Neural progenitor cell (in vitro differentiated cells): Measurements from ENCODE around the gene GPR156. TPM values are rescaled to one million over a fixed set of nuclear protein-coding genes. Genes with fewer than 3 reads are reported as not detected.

Experiments used
- DNase-seq: peaks from one replicate; pipeline ENCODE4 v3.0.0-alpha.2; 2016; ENCODE audit warnings: low spot score
- H2AFZ ChIP-seq: fragments of 200-600 bp; sonication (generic); replicated peaks from 2 replicates; pipeline ENCODE4 v1.6.1; 2016; ENCODE audit warnings: antibody characterized with exemption
- H3F3A ChIP-seq: fragments of 200-600 bp; sonication (generic); 2 replicates; pipeline ENCODE4 v1.6.1; 2016; ENCODE audit warnings: antibody characterized with exemption, low read depth
- H3K27ac ChIP-seq: fragments of 200-600 bp; sonication (generic); 2 replicates; pipeline ENCODE4 v1.5.1; 2016; ENCODE audit warnings: mild to moderate bottlenecking
- H3K27me3 ChIP-seq: fragments of 200-600 bp; sonication (generic); 2 replicates; pipeline ENCODE4 v1.6.1; 2016; ENCODE audit warnings: mild to moderate bottlenecking, moderate library complexity
- H3K36me3 ChIP-seq: fragments of 200-600 bp; sonication (generic); 2 replicates; pipeline ENCODE4 v1.5.1; 2016
- H3K4me1 ChIP-seq: fragments of 200-600 bp; sonication (generic); 2 replicates; pipeline ENCODE4 v1.6.1; 2016; ENCODE audit warnings: mixed run types
- H3K4me2 ChIP-seq: fragments of 200-600 bp; sonication (generic); 2 replicates; pipeline ENCODE4 v1.6.1; 2016
- H3K4me3 ChIP-seq: fragments of 200-600 bp; sonication (generic); 2 replicates; pipeline ENCODE4 v1.5.1; 2016
- H3K79me2 ChIP-seq: fragments of 200-600 bp; sonication (generic); 2 replicates; pipeline ENCODE4 v1.6.1; 2016; ENCODE audit warnings: low read depth
- H3K9ac ChIP-seq: fragments of 200-600 bp; sonication (generic); 2 replicates; pipeline ENCODE4 v1.6.1; 2016
- H3K9me3 ChIP-seq: fragments of 200-600 bp; sonication (generic); 2 replicates; pipeline ENCODE4 v1.5.1; 2016; ENCODE audit warnings: low read depth
- H4K20me1 ChIP-seq: fragments of 200-600 bp; sonication (generic); 2 replicates; pipeline ENCODE4 v1.6.1; 2016; ENCODE audit warnings: low read depth
- H3K27ac Mint-ChIP-seq: 3 replicates; pipeline ENCODE4 v1.8.0; 2021; ENCODE audit warnings: mixed read lengths
- H3K27me3 Mint-ChIP-seq: 2 replicates; pipeline ENCODE4 v1.8.0; 2022; ENCODE audit warnings: low read depth, mild to moderate bottlenecking, inconsistent platforms, moderate library complexity, mixed read lengths; ENCODE audit not compliant: insufficient read depth
- H3K36me3 Mint-ChIP-seq: 3 replicates; pipeline ENCODE4 v1.8.0; 2021; ENCODE audit warnings: mixed read lengths
- H3K4me1 Mint-ChIP-seq: 3 replicates; pipeline ENCODE4 v1.8.0; 2021; ENCODE audit warnings: mixed read lengths
- H3K4me3 Mint-ChIP-seq: 3 replicates; pipeline ENCODE4 v1.8.0; 2021; ENCODE audit warnings: mild to moderate bottlenecking, moderate library complexity, mixed read lengths
- H3K9me3 Mint-ChIP-seq: 3 replicates; pipeline ENCODE4 v1.8.0; 2020; ENCODE audit warnings: mixed read lengths
- EZH2 ChIP-seq: fragments of 200-600 bp; sonication (generic); IDR thresholded peaks from 2 replicates; pipeline ENCODE4 v1.6.1; 2017; ENCODE audit warnings: antibody characterized with exemption, mild to moderate bottlenecking, moderate library complexity
- EZH2phosphoT487 ChIP-seq: fragments of 200-600 bp; sonication (generic); IDR thresholded peaks from 2 replicates; pipeline ENCODE4 v1.6.1; 2017; ENCODE audit warnings: antibody characterized with exemption
- total RNA-seq: library from RNA; depleted of rRNA; stranded (reverse); fragments of >200 nt; gene quantifications from 2 replicates; pipeline ENCODE4 v1.2.3, GENCODE V29; 2015; ENCODE audit warnings: low replicate concordance
- TF ChIP-seq, protein P1 (sequence below): fragments of 200-600 bp; sonication (generic); IDR thresholded peaks from 2 replicates; pipeline ENCODE4 v1.5.1; 2017; ENCODE audit warnings: antibody characterized with exemption, mild to moderate bottlenecking

The GPR156 gene
- total RNA-seq, 1 donor from 2014 or later: 2.2 TPM

DNA sequence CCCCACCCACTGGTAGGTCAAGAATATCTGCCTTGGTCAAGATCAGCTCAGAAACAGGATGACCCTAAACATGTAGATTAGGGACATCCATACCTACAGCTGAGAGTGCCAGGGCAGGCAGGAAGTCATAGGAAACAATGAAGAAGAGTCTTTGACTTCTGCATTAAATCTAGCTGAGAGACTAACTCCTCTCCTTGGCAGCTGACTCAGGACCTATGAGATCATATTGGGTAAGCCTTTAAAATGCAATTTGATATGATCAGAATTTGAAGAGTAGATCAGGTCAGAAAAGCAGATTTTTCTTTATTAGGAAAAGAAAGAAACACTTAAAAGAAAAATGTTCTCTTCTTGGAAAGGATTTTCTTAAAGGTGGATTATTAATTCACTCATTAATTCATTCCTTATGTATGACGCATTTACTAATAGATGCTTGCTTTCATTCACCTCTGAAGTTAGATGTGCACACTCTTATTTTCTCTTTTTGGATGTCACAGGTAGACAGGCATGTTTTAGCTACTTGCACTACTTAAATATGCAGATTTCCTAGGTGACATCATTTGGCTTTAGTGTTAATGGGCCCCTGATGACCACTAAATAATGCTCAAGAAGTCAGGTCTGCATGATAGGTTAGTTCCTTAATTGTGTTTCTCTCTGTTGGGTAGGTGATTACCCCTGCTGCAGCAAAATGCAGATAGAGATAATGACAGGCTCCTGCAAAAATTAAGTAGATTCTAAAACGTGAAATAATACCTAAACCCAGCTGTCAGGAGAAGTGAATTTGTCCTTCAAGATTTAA lies 155.1 kb downstream of the GPR156 start:
- Mint-ChIP-seq H3K9me3 (no peaks in the 10 kb centered on the region), H3K4me3 (no peak overlapping the region), H3K27me3 (peaks cover 2% of the 10 kb centered on the region), H3K4me1 (peaks cover 3% of the 10 kb centered on the region), H3K36me3 (no peaks in the 10 kb centered on the region), H3K27ac (no peak overlapping the region)
- no peaks in the 10 kb centered on the region for H3K27me3 ChIP-seq
- H3K4me2 ChIP-seq: no peak overlapping the region
- H3K79me2 ChIP-seq: no peaks in the 10 kb centered on the region
- H3K4me3 ChIP-seq: no peak overlapping the region
- no peak overlapping the region for H2AFZ ChIP-seq
- H3K9ac ChIP-seq: no peak overlapping the region
- no peaks in the 10 kb centered on the region for H4K20me1 ChIP-seq
- H3F3A ChIP-seq: no peaks in the 10 kb centered on the region
- no peak for DNase-seq
- no peaks in the 10 kb centered on the region for H3K36me3 ChIP-seq
- no peak for TF ChIP-seq EZH2
- TF ChIP-seq, protein P1, sequence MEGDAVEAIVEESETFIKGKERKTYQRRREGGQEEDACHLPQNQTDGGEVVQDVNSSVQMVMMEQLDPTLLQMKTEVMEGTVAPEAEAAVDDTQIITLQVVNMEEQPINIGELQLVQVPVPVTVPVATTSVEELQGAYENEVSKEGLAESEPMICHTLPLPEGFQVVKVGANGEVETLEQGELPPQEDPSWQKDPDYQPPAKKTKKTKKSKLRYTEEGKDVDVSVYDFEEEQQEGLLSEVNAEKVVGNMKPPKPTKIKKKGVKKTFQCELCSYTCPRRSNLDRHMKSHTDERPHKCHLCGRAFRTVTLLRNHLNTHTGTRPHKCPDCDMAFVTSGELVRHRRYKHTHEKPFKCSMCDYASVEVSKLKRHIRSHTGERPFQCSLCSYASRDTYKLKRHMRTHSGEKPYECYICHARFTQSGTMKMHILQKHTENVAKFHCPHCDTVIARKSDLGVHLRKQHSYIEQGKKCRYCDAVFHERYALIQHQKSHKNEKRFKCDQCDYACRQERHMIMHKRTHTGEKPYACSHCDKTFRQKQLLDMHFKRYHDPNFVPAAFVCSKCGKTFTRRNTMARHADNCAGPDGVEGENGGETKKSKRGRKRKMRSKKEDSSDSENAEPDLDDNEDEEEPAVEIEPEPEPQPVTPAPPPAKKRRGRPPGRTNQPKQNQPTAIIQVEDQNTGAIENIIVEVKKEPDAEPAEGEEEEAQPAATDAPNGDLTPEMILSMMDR: no peak
- no peak for TF ChIP-seq EZH2phosphoT487
- no peaks in the 10 kb centered on the region for H3K9me3 ChIP-seq
- H3K27ac ChIP-seq: no peak overlapping the region
- H3K4me1 ChIP-seq: no peaks in the 10 kb centered on the region

DNA sequence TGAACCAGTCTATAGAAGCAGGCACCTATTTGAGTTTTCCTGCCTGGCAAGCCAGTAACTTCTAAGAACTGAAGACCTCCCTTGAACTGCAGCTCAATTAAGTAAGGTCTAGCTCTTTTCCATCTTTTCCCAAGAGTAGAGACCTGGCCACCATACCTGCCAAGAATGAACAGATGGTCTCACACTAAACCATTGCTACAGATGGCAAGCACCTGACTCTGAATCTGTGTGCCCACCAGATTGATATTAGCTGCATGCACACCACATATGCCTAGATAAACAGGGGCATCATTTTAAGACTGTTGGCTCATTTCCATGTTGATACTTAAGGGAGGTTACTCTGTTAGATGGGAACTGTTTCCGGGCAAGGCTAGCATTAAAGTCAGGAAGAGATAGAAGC lies 156.0 kb downstream of the GPR156 start:
- Histone ChIP-seq H4K20me1 (no peaks in the 10 kb centered on the region), H3K27ac (no peak overlapping the region), H3K27me3 (no peaks in the 10 kb centered on the region), H3F3A (no peaks in the 10 kb centered on the region), H3K9ac (no peak overlapping the region), H3K4me3 (no peak overlapping the region), H3K36me3 (no peaks in the 10 kb centered on the region), H3K4me2 (no peak overlapping the region), H3K4me1 (no peaks in the 10 kb centered on the region), H3K79me2 (no peaks in the 10 kb centered on the region), H3K9me3 (no peaks in the 10 kb centered on the region), H2AFZ (no peak overlapping the region)
- no peaks in the 10 kb centered on the region for H3K9me3 Mint-ChIP-seq
- no peak overlapping the region for H3K27ac Mint-ChIP-seq
- no peak overlapping the region for H3K4me3 Mint-ChIP-seq
- peaks cover 3% of the 10 kb centered on the region for H3K4me1 Mint-ChIP-seq
- no peak for DNase-seq
- no peaks in the 10 kb centered on the region for H3K36me3 Mint-ChIP-seq
- TF ChIP-seq, protein P1: no peak
- no peak for TF ChIP-seq EZH2
- no peak for TF ChIP-seq EZH2phosphoT487
- peaks cover 2% of the 10 kb centered on the region for H3K27me3 Mint-ChIP-seq

DNA sequence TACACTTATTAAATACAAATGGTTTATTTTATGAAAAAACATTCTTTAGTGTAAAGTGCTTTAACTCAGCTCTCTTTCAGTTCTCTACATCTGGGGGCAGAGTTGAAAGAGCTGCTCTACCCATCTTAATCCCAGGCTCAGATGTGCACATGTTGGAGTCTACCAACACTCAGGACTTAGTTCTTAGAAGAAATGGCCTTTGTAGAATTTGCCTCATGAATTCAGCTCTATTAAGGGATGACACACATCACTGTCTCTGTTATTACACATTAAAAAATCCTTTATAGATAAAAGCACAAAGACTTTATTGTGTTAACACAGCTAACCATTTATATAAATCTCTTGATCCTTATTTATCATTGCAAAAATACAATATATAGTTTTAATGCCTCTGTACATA lies 159.0 kb downstream of the GPR156 start:
- H3K27me3 ChIP-seq: no peaks in the 10 kb centered on the region
- no peak for TF ChIP-seq EZH2phosphoT487
- TF ChIP-seq, protein P1: no peak
- no peak for TF ChIP-seq EZH2
- H3K36me3 ChIP-seq: no peaks in the 10 kb centered on the region
- Mint-ChIP-seq H3K27ac (no peak overlapping the region), H3K27me3 (peaks cover 2% of the 10 kb centered on the region), H3K36me3 (no peaks in the 10 kb centered on the region), H3K9me3 (no peaks in the 10 kb centered on the region), H3K4me1 (peaks cover 3% of the 10 kb centered on the region), H3K4me3 (no peak overlapping the region)
- no peaks in the 10 kb centered on the region for H3K4me1 ChIP-seq
- H2AFZ ChIP-seq: no peak overlapping the region
- H3K9ac ChIP-seq: no peak overlapping the region
- no peaks in the 10 kb centered on the region for H4K20me1 ChIP-seq
- no peak overlapping the region for H3K27ac ChIP-seq
- no peak overlapping the region for H3K4me2 ChIP-seq
- no peaks in the 10 kb centered on the region for H3F3A ChIP-seq
- no peaks in the 10 kb centered on the region for H3K9me3 ChIP-seq
- no peak for DNase-seq
- H3K79me2 ChIP-seq: no peaks in the 10 kb centered on the region
- H3K4me3 ChIP-seq: no peak overlapping the region
